NCI-H446 treated with DMSO at 0.1 percent for 48 hours (cell line): Measurements from ENCODE around the gene RNF217.
"Not testable (repeated sequence)": the region's sequence is repeated elsewhere in the genome, so short reads cannot be mapped to it uniquely, and the experiment has no call there.

ENCODE experiments used
- DNase-seq: peaks from one replicate; lab custom pipeline; 2025; lab: John Stamatoyannopoulos, UW

RNF217 gene

GRCh38 chr6:125125856-125126255, 163.6 kb downstream of the RNF217 start:
- DNase-seq: not testable (repeated sequence)

DNA sequence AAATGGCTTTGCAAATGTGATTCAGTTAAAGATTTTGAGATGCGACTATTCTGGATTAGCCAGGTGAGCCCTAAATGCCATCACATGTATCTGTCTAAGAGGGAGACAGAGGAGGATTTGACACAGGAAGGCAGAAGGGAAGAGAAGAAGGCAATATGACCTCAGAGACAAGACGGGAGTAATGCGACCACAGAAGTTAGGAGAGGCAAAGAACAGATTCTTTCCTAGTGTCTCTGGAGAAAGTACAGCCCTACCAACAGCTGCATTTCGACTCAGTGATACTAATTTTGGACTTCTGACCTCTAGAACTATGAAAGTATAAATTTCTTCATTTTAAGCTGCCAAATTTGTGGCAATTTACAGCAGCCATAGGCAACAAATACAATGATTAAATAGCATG, 167.1 kb downstream of the RNF217 start:
- DNase-seq: no peak

DNA sequence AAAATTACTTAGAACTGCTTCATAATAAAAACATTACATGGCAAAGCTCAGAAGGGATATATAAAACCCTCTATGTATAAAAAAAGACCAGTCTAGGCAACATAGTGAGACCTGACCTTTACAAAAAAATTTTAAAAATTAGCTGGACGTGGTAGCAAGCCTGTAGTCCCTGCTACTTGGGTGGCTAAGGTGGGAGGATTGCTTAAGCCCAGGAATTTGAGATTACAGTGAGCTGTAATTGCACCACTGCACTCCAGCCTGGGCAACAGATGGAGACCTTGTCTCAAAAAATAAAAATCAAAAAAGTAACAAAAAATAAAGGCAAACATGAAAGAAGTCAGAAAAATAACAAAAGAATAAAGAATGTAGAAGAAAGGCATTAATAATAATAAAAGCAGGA, 169.8 kb downstream of the RNF217 start:
- no peak for DNase-seq

DNA sequence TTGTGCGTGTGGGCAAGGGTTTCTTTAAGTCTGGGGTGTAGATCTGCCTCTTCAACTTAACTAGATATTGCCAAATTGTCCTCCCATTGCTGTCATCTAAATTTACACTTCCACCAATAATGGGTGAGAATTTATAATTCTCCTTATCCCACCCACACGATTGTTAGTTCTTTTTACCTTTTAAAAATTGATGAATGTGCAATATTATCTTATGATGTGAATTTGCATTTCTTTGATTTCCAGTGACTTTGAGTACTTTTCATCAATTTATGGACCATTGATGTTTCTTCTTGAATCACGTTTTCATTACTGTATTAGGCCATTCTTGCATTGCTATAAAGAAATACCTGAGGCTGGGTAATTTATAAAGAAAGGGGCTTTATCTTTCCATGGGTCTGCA, 174.1 kb downstream of the RNF217 start:
- no peak for DNase-seq

GRCh38 chr6:125138083-125138482, 175.8 kb downstream of the RNF217 start:
- DNase-seq: no peak

DNA sequence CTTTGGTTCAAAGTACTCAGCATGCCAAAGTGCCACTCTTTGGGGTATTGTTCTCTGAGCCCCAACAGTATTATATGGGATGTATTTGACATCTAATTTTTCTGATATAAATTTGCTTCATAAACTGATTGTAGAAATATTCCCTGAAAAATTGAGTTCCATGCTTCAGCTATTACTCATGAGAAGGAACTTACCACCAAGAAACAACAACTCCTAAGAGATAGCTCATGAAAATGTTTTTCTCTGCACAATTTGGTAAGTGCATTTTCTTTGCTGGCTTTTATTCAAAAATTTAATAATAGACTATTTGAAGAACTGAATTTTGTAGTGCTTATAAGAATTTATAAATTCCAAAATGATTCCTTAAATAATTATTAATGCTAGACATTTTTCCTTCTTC, 178.6 kb downstream of the RNF217 start:
- DNase-seq: no peak
